Suprapubic skin (tissue), 4 donors: ENCODE data around the gene FRAS1.

Source experiments
- CTCF ChIP-seq, 2 donors: fragments of 200-600 bp in 1 of 2; fragments of 450-650 bp in 1 of 2; sonication (generic) in 1 of 2; IDR thresholded peaks; one replicate each; pipeline ENCODE4 v1.5.1; 2016 to 2019; ENCODE audit warnings: antibody characterized with exemption in 2 of 2, mild to moderate bottlenecking in 1 of 2, moderate library complexity in 1 of 2
- EP300 ChIP-seq: sonication (generic); formaldehyde crosslinking; IDR thresholded peaks from one replicate; pipeline ENCODE4 v1.6.1; 2017; ENCODE audit warnings: antibody characterized with exemption
- POLR2AphosphoS5 ChIP-seq, 3 donors: sonication (generic); formaldehyde crosslinking; IDR thresholded peaks; one replicate each; pipeline ENCODE4 v1.6.1; 2017; ENCODE audit warnings: antibody characterized with exemption in 3 of 3

DNA sequence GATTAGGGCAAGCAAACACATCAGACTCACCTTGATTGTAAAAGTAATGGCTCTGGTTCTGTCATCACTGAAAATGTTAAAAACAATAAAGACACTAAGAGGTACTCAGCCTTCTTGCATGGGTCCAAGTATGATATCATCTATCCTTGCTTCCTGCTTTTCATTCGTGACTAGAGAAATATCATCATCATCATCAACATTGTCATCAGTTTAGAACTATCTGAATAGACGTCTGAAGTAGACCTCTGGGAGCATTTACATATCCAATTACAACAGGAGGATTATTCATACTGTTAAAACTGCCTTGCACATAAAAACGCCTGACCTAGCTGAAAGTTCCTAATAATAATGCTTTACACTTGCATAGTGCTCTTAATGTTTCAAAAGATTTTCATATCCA is 9.8 kb upstream of the FRAS1 start:
- TF ChIP-seq POLR2AphosphoS5 (IDR thresholded peaks at IDR 0.05) (no peak), CTCF (IDR thresholded peaks at IDR 0.05) (no peak), EP300 (no peak)
